Measurements from ENCODE around the gene NOL12.
A peak's percentile ranks its signal among the peaks of the same experiment; 100 is the strongest.

NOL12 gene

GRCh38 chr22:37676736-37677492 is 9.2 kb upstream of the NOL12 start:
- TF ChIP-seq EZH2 (IDR thresholded peaks at IDR 0.05; ENCODE audit: borderline replicate concordance, low read length) (no peak), CTCF (IDR thresholded peaks at IDR 0.05; ENCODE audit: low read length) (no peak)
- Histone ChIP-seq H3K4me3 (ENCODE audit: low read depth, low read length, poor library complexity, severe bottlenecking) (peak overlapping the region; percentile 58), H3K36me3 (ENCODE audit: insufficient read depth, low read length) (no peaks in the 10 kb centered on the region), H3K9me2 (ENCODE audit: low read depth, low read length) (no peaks in the 10 kb centered on the region), H3K9ac (ENCODE audit: low read length) (peak overlapping the region; percentile 65), H3K79me2 (ENCODE audit: insufficient read depth, low read length) (no peaks in the 10 kb centered on the region), H3K27ac (ENCODE audit: low read depth, low read length, poor library complexity, severe bottlenecking) (peak overlapping the region; percentile 92), H3K4me1 (ENCODE audit: insufficient read depth, low read length, severe bottlenecking) (peaks cover 36% of the 10 kb centered on the region), H3F3A (ENCODE audit: insufficient read depth, low read length) (no peaks in the 10 kb centered on the region), H2AFZ (ENCODE audit: low read length) (no peak overlapping the region), H4K20me1 (ENCODE audit: insufficient read depth, low read length) (no peaks in the 10 kb centered on the region), H3K9me3 (ENCODE audit: low read length) (no peaks in the 10 kb centered on the region), H3K27me3 (ENCODE audit: insufficient read depth, low read length) (no peaks in the 10 kb centered on the region), H3K4me2 (ENCODE audit: low read length) (peak overlapping the region; percentile 92)

GRCh38 chr22:37677493-37677974 is 8.6 kb upstream of the NOL12 start:
- no peaks in the 10 kb centered on the region for H3K79me2 ChIP-seq (ENCODE audit: insufficient read depth, low read length)
- H3K4me1 ChIP-seq (ENCODE audit: insufficient read depth, low read length, severe bottlenecking): peaks cover 36% of the 10 kb centered on the region
- H3K27ac ChIP-seq (ENCODE audit: low read depth, low read length, poor library complexity, severe bottlenecking): peak overlapping the region; percentile 92
- no peaks in the 10 kb centered on the region for H3F3A ChIP-seq (ENCODE audit: insufficient read depth, low read length)
- H2AFZ ChIP-seq (ENCODE audit: low read length): no peak overlapping the region
- H3K9me3 ChIP-seq (ENCODE audit: low read length): no peaks in the 10 kb centered on the region
- no peaks in the 10 kb centered on the region for H3K9me2 ChIP-seq (ENCODE audit: low read depth, low read length)
- H3K27me3 ChIP-seq (ENCODE audit: insufficient read depth, low read length): no peaks in the 10 kb centered on the region
- peak overlapping the region; percentile 58 for H3K4me3 ChIP-seq (ENCODE audit: low read depth, low read length, poor library complexity, severe bottlenecking)
- peak overlapping the region; percentile 65; the same call in 1 of the 2 replicates for H3K9ac ChIP-seq (ENCODE audit: low read length)
- no peaks in the 10 kb centered on the region for H3K36me3 ChIP-seq (ENCODE audit: insufficient read depth, low read length)
- TF ChIP-seq EZH2 (IDR thresholded peaks at IDR 0.05; ENCODE audit: borderline replicate concordance, low read length) (no peak), CTCF (IDR thresholded peaks at IDR 0.05; ENCODE audit: low read length) (no peak)
- H3K4me2 ChIP-seq (ENCODE audit: low read length): peak overlapping the region; percentile 92
- no peaks in the 10 kb centered on the region for H4K20me1 ChIP-seq (ENCODE audit: insufficient read depth, low read length)

- Histone ChIP-seq H4K20me1 (ENCODE audit: insufficient read depth, low read length) (no peaks in the 10 kb centered on the region), H3K4me3 (ENCODE audit: low read depth, low read length, poor library complexity, severe bottlenecking) (peak overlapping the region; percentile 58), H3K27me3 (ENCODE audit: insufficient read depth, low read length) (no peaks in the 10 kb centered on the region), H3K9me3 (ENCODE audit: low read length) (no peaks in the 10 kb centered on the region), H3K36me3 (ENCODE audit: insufficient read depth, low read length) (no peaks in the 10 kb centered on the region), H3K9me2 (ENCODE audit: low read depth, low read length) (no peaks in the 10 kb centered on the region), H3K27ac (ENCODE audit: low read depth, low read length, poor library complexity, severe bottlenecking) (peak overlapping the region; percentile 92), H2AFZ (ENCODE audit: low read length) (no peak overlapping the region), H3K4me2 (ENCODE audit: low read length) (peak overlapping the region; percentile 33; the same call in 1 of the 2 replicates), H3K9ac (ENCODE audit: low read length) (peak overlapping the region; percentile 26; the same call in 1 of the 2 replicates), H3K4me1 (ENCODE audit: insufficient read depth, low read length, severe bottlenecking) (peaks cover 36% of the 10 kb centered on the region), H3K79me2 (ENCODE audit: insufficient read depth, low read length) (no peaks in the 10 kb centered on the region), H3F3A (ENCODE audit: insufficient read depth, low read length) (no peaks in the 10 kb centered on the region)
- TF ChIP-seq EZH2 (IDR thresholded peaks at IDR 0.05; ENCODE audit: borderline replicate concordance, low read length) (no peak), CTCF (IDR thresholded peaks at IDR 0.05; ENCODE audit: low read length) (no peak)
Observed at GRCh38 chr22:37678372-37678771, 7.8 kb upstream of the NOL12 start.
